ENCODE measurements around the gene CNR1.
A peak's percentile ranks its signal among the peaks of the same experiment; 100 is the strongest.
"Not testable (repeated sequence)": the region's sequence is repeated elsewhere in the genome, so short reads cannot be mapped to it uniquely, and the experiment has no call there.

The CNR1 gene

DNA sequence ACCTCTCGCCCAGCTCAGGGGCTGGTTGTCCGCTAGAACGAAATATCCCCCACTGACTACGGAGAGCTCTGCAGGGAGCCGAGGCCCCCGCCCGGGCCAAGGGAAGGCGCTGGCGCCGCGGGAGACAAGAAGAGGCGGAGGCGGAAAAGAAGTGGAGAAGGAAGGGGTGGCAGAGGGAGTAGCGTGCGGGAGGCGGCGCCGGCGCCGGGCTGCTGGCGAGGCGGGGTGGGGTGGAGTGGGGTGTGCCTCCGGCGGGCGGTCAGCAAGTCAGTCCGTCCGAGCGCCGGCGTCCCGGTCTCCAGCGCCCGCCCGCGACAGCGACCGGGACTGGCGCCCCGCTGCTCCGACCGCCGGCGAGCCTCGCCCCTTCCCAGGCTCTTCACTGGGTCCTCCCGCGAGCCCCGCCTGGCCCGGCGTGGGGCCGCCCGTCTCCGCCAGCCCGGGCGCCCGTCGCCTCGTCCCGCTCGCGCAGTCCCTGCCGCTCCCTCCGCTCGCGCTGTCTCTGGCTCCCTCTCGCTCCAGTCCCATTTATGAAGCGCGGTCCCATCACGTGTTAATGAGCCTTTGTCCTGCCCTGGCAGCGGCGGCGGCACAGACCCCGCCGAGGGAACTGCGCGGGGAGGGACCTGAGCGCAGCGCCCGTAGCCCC lies at the start of gene CNR1:
CNR1 (minus strand) TSS at position 504 of the 649 bp plus-strand sequence. CDS start 21,073 bp downstream, outside the sequence.
- peak; percentile 34 for DNase-seq (ENCODE audit: low read depth)

DNA sequence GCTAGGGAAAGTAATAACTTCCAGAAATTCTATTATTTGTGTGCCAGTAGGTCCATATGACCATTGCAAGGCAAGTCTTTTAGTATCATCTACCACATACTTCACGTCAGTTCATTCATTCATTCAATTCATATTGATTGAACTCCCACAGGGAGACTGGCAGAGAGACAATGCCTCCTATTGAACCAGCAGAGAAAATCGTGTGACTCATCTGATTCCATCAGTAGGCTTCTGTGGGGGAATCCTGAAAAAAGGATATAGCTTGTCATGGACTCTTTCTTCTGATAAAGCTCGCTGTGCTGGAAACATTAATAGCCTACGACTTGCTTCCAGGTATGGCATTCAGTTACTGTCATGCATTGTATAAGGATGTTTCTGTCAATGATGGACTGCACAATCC lies 45.3 kb upstream of the CNR1 start:
- no peak for DNase-seq (ENCODE audit: low read depth)

DNA sequence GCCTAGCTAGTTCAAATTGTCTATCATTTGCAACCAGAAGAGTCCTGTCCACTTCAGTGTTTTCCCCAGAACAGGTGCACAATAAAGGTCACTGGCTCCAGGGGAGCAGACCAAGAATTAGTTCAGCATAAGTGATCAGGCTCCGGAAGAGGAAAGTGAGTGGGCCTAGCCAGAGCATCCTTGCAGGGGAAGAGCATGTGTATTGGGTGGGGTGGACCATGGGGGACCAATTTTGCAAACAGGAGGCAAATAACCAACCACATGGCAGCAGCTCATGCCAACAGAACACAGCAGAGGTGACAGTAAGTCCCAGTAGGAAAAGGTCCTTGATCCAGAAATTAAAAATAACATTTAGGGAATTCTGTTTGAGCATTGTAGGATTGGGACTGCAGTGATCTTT lies 43.2 kb upstream of the CNR1 start:
- DNase-seq (ENCODE audit: low read depth) = no peak

DNA sequence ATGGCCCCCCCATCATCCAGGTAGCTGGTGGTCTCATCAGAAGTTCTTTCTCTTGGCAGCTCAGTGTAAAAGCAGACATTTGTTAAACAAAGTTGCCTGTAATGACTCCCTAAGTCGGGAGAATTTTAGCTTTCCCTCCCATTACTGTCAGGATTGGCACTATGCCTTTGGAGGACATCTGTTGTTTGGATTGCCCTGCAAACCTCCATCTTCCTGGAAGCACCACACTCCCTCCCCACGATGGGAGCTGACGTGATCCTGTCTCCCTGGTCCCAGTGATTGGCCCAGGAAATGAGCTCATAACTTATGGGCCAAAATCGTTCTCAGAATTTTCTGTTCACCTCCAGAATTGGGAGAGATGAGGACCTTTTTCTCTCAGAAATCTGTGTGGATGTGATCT lies 42.6 kb upstream of the CNR1 start:
- DNase-seq (ENCODE audit: low read depth) = no peak

DNA sequence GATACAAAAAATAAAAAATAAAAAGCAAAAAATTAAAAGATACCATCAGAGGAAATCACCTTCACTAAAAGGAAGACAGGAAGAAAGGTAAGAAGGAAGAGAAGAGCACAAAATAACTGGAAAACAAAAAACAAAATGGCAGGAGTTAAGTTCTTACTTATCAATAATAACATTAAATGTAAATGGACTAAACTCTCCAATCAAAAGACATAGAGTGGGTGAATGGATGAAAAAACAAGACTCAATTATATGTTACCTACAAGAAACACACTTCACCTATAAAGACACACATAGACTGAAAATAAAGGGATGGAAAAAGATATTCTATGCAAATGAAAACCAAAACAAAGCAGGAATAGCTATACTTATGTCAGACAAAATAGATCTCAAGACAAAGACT lies 35.6 kb upstream of the CNR1 start:
- DNase-seq (ENCODE audit: low read depth) = not testable (repeated sequence)

DNA sequence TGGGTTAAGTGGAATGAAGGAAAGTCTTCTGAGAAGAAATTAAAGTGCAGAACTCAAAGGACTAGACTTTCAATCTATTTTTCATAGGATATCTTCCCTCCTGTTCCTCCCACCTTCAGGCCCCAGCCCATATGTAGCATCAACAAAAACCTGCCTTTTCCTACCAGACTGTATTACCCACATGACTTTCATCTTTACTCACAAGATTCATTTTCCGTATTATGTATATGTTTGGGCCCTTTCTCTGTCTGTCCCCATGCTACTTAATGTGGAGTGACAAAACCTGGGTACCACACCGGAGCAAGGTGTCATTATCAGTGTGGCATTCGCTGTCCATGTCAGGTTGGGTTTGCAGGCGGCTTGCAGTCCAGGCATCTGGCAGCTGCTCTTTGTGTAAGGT lies 18.8 kb upstream of the CNR1 start:
- no peak for DNase-seq (ENCODE audit: low read depth)

DNA sequence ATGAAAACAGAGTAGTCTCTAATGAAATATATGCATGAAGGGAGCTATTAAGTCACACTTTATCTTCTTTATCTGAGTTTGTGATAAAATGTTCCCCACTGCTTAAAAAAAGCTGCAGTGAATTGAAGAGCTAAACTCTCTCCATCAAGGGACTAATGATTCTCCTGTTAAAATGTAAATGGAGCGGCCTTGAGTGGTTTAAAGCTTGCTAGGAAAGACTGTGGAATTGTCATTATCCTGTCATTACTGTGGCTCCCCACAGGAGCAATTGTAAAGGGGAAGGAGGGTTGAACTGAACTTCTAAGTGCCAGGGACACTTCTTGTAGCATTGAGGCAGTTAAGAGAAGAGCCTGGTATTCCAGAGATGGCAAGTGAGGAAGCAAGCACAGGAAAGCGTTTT lies 17.3 kb upstream of the CNR1 start:
- no peak for DNase-seq (ENCODE audit: low read depth)

DNA sequence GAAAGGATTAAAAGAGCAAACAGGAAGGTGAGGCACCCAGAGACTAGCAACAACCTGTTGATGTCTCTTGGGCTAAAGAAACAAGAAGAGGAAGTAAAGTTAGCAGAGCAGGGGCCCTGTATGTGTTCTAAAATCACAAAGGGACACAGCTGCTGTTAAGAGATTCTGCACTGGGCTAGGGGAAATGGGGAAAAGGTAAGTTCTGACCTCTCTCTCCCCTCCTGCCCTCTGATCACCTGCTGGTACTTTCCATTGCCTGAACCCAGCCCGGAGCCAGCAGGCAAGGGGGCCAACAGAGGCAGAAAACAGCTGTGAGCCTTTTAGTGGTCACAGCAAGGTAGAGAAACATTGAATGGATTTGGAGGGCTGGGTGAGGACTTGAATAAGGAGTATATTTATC lies 13.5 kb upstream of the CNR1 start:
- no peak for DNase-seq (ENCODE audit: low read depth)

DNA sequence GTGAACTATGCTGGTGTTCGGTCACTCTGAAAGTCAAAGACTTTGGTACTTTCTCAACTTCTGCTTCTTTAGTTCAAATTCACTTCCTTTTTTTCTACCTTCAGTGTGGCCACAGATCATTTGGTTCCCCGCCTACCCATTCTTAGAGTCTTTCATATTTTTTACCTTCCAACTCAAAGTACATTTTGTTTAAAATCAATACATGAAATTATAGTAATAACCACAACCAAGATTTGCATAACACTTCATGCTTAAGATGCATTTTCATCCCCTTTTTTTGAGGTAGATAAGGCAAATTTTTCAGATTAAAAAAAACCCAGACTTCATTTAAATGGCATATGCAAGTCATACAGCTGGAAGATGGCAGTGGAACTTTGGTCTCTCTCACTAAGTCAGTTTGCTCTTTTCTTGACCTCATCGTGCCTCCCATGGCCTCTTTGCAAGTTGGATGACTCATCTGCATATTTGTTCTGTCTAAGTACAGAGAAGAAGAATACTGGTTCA lies 11.9 kb upstream of the CNR1 start:
- DNase-seq (ENCODE audit: low read depth) = peak; percentile 51

DNA sequence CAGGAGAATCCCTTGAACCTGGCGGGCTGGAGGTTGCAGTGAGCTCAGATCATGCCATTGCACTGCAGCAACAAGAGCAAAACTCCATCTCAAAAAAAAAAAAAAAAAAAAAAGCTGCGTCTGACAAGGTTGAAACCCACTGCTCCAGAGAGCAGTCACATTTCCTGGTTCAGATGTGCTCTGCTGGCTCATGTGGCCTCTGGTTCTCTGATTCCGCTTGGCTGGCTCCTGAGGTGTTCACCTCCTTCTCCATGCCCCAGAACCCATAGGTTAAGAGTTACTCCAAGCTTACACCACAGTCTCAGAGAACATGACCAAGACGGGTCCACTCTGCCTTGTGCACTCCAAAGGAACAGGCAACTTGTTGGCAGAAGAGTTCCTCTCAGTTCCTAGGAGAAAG lies 8.8 kb upstream of the CNR1 start:
- no peak for DNase-seq (ENCODE audit: low read depth)

DNA sequence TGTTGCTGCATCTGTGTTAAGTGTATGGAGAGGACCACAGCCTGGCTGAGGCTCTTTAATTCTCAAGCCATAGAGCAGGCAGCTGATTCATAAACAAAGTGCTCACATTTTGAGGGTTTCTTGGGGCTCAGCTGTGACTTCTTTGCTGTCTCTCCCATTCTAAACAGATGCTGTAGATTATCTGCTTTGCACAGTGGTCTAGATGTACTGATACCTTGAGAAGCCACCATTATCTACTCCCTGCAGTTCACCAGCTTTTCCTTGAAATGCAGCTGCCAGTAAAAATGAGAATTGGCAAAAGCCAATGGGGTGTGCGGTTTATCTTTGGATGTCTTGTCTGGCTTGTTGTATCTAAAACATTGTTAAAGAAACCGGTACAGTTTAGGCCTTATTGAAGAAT lies 5.2 kb upstream of the CNR1 start:
- DNase-seq (ENCODE audit: low read depth) = no peak

DNA sequence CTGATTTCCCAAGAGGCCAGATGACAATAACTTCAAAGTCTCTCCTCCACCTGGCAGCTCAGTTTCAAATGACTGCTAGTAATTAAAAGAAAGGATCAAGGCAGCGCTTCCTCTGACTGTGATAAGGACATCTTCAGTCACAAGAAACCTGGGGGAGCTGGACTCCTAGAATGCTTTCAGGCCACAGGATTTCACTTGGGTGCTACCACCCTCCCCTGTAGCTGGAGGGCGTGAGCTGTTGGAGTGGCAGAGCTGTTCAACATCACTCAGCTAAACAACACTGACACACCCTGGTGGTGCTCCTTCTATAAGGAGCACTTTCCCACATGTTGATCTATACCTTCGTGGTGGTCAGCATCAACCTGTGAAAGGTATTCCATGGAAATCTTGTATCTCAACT lies 2.2 kb upstream of the CNR1 start:
- no peak for DNase-seq (ENCODE audit: low read depth)

DNA sequence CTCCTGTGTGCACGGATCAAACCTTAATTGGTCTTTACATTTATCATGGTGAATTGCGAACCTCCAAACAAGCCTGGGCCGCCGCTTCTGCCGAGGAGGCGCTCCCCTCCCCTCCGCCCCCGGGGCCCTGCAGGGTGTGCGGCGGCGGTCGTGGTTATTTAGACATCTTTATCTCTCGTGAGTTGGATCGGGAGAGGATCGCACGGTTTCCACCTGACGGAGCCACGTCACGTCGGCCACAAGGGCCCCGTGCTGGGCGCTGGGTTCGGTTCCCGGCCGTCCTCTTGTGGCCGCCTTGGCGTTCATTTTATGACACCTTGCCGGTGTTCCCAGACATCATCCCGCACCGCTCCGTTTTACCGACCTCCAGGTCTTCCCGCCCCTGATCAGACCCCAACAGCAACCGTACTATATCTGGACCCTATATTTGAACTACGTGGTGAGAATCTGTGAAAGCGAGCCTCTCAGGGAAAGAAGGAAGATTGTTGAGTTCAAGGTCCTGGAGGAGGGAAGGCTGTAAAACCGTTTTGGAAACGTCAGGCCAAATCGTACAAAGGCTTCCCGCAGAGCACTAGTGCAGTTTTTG lies 1.3 kb upstream of the CNR1 start:
- no peak for DNase-seq (ENCODE audit: low read depth)

DNA sequence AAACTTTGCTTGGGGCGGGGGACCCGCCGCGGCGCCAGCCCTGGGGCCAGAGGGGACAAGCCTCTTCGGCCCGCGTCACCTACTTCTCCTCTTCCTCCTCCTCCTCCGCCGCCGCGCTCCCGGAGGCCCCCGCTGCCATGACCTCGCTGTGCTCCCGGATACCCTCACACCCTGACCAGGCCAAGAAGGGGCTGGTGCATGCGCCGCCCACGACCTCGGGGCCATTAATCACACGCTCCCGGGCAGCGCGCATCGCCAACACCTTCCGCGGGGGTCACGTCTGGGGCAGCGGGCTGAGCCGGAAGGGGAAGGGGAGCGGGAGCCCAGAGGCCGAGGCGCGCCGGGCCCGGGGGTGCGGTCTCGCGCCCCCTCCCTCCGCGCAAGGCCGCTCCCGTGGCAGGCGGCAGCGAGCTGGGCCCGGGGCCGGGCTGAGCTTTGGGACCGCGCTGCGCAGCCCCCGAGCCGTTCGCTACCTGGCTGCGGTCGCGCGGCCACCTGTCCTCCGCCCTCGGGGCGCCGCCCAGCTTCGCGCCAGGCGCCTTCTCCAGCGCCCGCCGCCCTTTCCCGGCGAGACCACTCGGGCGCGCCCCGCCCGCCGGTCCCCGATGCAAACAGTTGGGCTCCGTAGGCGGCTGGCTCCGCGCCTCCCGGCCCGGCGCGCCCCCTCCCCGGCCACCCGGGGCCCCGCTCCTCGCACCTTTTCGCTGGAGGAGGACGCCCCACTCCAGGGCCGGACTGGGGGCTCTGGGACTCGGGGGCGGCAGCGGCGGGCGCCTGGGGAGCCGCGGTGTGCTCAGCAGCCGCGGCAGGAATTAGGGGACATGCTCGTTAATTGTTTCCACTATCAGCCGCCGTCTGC lies 575 bp upstream of the CNR1 start:
- no peak for DNase-seq (ENCODE audit: low read depth)

DNA sequence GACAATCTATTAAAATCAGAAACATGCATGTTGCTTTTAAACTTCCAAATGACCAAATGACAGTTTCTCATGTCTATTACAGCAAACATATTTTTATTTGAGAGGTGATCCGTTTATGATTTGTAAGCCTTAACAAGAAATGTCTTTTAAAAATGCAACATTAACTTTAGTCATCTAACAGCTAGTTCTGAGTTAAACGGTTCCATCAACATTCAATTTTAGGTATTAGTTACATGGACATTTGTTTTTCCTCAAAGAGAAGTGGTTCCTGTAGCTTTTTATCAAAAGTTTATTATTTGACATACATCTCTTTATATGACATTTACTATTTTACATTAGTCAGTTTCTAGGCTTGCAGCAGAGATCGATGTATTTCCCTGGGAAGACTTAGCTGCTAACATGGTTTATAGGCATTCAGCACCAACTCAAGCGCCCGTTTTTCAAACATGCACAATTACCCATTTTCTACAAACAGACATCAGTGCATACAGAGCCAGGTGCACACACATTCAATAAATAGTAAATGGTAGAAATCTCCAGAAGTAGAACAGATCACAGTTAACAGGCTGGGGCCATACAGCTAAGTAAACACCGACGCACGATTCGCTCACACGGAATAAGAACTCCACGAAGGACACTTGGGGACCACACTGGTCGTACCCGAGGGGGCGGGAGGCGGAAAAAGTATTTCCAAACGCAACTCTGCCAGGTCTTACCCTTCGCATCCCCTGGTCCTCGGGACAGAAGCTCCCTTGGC lies 882 bp downstream of the CNR1 start:
- DNase-seq (ENCODE audit: low read depth) = no peak

DNA sequence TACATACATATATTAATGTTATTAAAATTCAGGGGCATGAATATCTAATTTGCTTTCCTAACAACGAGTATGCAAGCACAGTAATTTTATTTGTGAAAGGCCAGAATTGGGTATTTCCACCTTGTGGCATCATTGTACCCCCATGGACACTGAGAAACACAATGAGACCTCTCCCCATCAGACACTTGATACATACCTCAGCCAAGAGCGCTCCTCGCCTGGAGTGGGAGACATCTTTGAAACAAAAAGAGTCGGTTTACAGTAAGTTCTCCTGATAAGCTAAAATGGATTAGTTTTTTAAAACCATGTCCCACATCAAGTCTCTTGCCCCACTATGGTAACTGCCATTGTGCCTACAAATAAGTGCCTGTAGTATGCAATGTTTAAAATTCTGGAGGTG lies 2.1 kb downstream of the CNR1 start:
- no peak for DNase-seq (ENCODE audit: low read depth)

DNA sequence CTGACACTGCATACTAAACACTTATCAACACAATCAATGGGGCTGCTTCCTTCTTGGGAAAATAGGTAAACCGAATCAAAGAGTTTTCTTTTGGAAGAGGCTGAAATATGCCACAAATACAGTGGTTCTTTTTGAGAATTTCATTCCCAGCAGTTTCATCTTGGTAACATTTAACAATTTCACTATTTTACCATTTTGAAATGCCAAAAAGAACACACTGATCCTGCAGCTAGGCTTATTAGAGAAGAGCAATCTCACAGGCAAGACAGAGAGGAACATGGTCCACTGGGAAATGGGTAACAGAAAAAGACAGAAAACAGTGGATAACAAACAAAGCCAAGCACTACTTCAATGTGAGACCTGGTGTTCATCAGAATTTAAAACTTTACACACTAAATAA lies 2.5 kb downstream of the CNR1 start:
- no peak for DNase-seq (ENCODE audit: low read depth)

DNA sequence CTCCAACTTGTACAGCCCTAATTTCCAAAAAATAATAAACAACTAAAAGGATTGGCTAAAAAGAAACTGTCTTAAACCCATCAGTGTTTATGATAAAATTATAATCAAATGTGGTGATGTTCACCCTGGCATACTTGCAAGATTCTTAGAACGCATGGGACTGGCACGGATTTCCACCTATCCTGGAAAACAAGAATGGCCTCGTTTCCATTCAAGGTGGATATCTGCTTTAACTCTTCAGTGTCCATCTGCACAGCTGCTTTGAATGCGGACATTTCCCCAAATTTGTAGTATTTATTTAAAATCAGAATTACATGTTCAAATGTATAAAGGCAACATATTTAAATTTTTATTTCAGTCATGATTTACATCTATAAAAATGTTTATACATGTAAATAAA lies 4.2 kb downstream of the CNR1 start:
- DNase-seq (ENCODE audit: low read depth) = no peak

DNA sequence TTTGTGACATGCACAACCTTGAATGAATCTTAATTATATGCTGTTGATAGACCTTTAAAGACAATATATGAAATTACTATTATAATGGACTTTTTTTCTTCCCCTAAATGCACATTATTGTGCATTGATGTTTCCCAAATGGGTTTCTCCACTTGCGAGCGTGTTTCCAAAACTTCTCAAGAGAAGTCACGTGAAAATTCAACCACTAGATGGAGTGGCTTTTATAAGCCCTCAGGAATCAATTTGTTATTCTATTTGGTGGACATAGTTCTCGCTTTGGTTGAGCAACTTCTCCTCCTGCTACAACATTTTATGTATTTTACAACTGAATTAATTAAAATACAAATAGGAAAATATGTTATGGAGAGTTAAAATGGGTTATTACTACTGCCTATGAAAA lies 9.0 kb downstream of the CNR1 start:
- no peak for DNase-seq (ENCODE audit: low read depth)

DNA sequence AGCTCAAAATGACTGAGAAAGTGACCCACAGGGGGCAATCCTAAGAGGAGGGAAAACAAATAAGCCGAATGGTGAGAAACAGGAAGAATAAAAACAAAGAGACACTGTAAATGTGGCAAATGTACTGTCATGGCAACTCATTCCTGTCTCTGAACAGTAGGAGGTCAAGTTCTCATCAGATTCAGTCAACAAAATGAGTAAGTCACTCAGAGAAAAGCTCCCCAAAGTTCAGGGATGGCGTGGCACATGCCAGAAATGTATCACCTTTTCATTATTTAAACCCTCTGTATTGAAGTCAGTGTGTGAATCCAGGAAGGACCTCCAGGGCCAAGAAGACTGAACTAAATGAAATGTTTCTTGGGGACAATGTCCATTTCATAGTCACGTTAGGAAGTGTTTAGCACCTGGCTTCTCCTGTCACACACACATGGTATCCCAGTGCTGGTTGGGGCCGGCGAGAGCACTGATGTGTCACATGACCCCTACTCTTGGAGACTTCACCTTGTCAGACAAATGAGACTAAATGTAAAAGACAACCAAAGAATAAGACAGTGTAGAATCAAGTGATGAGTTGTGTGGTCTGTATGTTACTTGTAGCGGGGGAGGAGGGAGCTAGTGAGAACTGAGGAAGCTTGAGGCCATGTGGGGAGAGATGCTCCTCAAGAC lies 20.7 kb downstream of the CNR1 start:
- DNase-seq (ENCODE audit: low read depth) = no peak

DNA sequence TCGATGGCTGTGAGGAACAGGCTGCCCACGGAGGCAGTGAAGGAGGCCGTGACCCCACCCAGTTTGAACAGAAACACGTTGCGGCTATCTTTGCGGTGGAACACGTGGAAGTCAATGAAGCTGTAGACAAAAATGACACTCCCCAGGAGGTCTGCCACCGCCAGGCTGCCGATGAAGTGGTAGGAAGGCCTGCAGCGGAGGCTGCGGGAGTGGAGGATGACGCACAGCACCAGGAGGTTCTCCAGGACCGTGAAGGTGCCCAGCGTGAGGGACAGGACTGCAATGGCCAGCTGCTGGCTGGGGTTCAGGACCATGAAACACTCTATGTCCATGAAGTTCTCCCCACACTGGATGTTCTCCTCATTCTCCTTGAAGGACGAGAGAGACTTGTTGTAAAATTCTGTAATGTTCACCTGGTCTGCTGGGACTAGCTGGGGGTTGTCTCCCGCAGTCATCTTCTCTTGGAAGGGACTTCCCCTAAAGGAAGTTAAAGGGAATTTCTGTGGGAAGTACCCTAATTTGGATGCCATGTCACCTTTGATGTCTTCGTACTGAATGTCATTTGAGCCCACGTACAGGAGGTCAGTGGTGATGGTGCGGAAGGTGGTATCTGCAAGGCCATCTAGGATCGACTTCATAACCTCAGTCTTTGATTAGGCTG lies 21.4 kb downstream of the CNR1 start:
- DNase-seq (ENCODE audit: low read depth) = no peak

Measured in fibroblast of the conjunctiva (primary cell).